CD4-positive, alpha-beta T cell treated with Interleukin-4 for 4 hours (primary cell): ENCODE results near the gene NLGN1.
"Not testable (repeated sequence)": the region's sequence is repeated elsewhere in the genome, so short reads cannot be mapped to it uniquely, and the experiment has no call there.

Source experiments
- DNase-seq: peaks from one replicate; pipeline ENCODE4 v3.0.0-alpha.2; 2020

NLGN1 gene

DNA sequence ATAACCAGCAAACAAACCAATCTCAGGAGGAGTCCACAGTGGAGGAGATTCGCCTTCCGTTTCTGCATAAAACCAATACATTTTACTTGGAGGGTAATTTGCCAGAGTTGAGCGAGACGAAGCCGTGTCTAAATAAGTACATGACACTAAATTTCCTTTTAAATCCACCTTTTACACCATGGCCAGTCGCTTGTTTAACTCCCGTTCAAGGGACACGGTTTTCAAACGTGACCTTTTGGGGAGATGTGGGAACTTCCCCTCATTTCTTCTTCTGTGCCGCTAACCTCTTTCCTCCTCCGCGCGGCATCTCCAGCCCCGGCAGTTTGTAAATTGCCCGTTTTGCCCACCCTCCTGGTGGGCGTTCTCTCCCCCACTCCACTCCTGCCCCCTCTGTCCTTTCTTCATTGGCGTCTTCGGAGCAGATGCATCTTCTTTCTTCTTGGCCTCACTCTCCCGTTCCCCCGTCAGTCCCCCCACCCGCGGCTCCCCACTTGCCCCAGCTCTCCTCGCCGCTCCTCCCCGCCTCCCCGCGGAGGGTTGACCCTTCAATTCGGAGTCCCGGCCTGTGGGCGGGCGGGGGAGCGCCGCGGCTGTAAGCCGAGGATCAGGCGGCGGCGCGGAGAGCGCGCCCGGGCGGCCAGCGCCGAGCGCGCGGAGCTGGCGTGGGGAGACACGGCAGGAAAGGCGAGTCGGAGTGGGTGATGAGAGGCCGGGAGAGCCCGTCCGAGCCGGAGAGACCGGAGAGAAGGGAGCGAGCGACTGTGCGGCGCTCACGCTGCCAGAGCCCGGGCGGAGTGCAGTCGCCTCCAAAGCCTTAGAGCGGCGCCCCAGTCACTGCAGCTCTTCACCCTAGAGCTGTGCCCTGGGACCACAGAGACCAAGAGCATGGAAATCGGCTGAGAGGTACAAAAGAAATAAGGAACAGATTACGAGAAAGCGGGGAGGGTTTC is at the start of gene NLGN1:
Gene NLGN1 (plus strand): TSS at position 584 of the 950 bp plus-strand sequence.
- DNase-seq, result no peak

DNA sequence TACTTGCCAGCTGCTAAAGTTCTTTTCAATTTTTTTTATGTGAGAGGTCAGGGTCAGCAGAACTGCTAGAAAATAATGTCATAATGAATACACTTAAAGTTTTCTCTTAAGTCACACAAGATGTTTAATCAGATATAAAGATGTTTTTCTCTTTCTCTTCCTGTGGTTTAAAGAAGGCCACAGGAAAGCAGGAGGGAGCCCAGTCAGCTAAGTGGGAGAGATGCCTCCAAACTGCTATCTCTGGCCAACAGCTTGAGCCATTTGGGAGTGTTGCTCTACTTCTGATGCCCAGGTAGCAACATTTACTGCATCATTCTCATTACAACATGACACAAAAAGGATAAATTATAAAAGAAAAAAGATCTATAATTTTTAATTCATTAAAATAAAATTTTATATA is 45.7 kb upstream of the NLGN1 start:
- DNase-seq, result no peak

DNA sequence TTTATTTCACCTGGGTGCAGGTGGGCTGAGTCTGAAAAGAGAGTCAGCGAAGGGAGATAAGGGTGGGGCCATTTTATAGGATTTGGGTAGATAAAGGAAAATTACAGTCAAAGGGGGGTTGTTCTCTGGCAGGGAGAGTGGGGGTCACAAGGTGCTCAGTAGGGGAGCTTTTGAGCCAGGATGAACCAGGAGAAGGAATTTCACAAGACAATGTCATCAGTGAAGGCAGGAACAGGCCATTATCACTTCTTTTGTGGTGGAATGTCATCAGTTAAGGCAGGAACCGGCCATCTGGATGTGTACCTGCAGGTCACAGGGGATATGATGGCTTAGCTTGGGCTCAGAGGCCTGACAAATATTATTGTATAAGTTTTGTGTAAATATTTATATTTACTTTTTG is 44.4 kb upstream of the NLGN1 start:
- not testable (repeated sequence) for DNase-seq

DNA sequence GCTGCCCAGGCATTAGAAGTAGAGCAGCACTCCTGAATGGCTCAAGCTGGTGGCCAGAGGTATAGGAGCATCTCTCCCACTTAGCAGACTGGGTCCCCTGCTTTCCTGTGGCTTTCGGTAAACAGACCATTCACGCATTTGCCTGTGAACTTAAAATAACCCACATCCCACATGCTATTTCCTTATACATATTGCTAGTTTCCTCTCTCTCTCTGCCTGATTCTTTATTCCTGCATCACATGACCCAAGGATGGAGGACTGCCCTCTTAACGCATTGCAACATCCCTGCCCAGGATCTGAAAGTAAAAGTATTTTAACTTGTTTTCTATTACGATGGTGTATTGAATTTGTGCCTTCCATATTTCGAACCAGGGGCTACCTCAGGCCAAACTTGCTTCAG is 43.4 kb upstream of the NLGN1 start:
- no peak for DNase-seq

DNA sequence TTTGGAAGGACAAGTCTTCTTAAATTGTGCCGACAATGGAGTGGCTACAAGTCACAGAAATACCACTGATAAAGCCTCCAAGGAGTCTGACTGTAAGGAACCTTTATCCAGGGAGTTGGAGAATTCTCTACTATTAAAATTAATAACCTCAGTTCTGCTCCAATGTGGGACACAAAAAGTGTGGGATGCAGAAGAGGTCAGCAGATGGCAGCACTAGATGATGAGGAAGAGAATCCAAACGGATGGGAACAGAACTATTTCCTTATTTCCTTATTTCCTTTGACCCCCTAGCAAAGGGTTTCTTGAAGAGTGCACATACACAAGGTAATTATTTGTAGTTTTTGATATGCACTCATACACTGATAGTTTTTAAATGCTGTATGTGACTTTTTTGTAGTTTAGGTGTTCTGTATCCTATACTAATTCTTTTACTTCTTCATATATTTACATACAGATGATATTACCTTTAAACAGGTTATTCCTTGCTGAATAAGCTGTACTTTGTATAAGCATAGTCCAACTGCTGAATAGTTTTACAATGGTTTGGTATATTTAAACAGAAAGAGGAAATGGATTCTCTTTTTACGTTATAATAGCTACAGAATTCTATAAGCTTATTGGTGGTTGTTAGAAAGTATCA is 25.6 kb upstream of the NLGN1 start:
- DNase-seq, result no peak

DNA sequence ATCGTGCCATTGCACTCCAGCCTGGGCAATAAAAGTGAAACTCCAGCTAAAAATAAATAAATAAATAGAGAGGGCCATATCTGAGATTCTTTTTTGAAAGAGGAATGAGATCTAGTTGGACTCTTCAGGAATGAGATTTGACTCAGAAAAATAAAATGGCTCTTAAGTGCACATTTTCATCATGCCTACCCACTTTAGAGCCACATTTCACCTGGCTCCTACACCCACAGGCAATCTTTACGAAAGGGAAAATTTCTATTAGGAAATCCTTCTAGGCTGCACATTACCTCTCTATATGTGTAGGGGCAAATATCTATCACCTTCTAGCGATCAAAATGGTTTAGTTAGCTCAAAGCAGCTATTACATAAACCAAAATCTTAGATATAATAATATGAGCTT is 16.9 kb upstream of the NLGN1 start:
- DNase-seq, result no peak

DNA sequence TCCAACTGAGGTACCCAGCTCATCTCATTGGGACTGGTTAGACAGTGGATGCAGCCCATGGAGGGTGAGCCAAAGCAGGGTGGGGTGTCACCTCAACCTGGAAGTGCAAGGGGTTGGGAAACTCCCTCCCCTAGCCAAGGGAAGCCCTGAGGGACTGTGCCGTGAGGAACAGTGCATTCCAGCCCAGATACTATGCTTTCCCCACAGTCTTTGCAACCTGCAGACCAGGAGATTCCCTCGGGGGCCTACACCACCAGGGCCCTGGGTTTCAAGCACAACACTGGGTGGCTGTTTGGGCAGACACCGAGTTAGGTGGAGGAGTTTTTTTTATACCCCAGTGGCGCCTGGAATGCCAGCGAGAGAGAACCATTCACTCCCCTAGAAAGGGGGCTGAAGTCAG is 15.6 kb upstream of the NLGN1 start:
- not testable (repeated sequence) for DNase-seq

DNA sequence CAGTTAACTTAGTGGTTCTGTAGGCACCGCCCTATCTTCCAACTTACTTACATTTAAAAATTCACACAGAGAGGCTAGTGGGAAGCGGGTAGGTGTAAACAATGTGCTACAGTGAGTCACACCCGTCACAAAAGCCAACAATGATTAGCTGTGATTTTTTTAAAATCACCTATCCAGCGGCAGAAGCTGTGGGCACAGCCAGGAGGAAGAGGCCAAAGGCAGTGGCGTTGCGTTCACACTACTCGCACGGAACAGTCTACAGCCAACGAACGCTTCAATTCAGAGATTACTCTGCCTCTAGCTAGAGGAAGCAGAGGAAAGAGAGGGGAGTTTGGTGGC is 2.5 kb upstream of the NLGN1 start:
- DNase-seq, result no peak

DNA sequence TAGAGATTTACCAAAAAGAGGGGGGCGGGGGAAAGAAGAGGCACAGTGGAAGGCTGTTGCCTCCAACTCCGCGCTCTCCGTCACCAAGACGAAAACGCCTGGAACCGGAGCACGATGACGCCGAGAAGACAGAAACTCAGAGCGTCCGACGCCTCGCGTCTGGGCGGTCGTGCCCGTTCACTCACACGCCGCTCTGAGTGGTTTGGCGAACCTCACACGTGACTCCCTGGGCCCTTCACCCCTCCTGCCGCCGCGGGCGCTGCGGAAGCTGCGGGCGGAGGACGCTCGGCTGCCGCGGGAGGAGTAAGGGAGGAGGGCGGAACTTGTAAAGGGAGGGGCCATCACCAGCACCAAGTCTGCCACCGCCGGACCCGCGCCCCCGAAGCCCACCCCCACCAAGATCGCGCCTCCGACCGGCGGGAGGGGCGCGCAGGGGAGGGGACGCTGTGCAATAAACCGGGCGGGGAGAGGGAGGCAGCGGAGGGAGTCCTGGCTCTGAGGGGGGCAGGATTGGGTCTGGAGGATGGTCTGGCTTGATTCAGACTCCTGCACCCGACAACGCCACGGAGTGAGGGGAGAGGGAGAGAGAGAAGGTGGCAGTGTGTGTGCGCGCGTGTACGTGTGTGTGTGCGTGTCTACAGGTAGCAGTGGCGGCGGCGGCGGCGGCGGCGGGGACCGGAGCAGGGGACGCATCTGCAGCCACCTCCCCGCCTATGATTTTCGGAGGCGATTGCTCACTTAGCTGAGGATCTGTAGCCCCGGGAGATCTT is 1.9 kb upstream of the NLGN1 start:
- peak; percentile 3 for DNase-seq

DNA sequence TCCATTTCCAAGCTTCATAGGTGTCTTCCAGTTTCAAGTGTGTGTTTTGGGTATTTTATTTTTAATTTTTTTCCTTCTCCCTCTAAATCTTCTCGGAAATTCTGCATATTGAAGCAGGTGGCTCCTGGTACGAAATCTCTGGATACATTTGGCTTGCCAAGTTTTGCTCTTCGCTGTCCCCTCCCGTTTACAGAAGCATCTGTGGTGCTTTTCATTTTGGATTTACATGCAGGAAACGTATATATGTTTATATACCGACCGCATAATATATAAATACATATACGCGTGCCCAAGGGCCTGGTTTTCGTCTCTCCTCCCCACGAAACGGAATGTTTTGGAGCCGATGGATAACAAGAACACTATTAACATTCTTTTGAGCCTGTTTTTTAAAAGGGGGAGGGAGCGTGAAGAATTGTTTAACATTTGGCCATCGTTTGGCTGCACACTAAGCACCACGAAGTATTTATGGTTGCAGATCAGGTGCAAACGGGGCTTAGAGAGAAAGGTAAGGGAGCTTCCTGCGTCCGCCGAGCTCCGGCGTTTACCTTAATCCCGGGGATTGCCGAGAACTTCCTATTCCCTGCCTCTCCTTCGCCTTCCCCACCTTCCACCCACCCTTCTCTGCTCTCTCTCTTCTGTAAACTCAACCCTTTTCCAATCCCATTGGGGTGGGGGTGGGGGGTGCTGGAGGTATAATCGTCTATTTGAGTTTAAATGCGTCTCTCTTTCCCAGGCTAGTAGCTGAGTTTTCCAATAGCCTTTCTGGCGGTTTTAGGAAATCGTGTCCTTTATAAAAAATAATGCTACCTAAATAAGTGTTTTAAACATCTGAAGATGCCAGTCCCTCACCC is 1.1 kb upstream of the NLGN1 start:
- DNase-seq, result no peak

DNA sequence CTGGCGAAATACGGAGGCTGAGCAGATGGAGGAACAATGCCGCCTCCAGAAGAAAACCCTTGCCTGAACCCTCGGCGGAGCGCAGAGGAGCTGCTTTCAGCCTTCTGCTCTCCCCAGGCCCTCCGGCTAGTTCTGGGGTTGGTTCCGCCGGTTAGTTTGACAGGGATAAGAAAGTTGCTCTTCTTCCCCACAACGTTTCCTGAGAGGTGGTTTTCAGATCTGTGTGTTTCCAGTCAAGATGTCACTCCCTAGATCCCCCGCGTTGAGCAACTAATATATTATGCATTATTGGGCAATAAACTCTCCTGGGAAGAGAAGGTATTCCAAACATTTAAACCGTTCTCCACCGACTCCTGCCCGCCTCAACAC is 551 bp downstream of the NLGN1 start:
- DNase-seq, result no peak

DNA sequence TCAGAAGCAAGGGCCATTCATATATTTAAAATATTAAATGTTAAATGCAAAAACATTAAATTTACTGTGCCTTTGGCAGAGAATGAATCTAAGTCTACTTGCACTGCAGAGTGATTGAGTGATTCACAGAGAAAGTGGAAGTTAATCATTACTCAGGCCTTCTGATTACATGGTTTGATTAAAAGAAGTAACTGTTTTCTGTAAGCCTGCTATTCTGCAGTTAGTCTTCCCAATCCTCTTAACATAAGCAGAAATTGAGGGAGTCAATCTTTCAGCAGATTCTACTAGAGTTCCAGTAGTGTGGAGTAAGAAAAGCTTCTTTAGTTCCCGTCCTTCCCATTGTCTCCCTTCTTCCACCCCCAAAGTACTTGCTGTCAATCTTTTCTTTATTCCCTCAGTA is 1.5 kb downstream of the NLGN1 start:
- DNase-seq, result no peak

DNA sequence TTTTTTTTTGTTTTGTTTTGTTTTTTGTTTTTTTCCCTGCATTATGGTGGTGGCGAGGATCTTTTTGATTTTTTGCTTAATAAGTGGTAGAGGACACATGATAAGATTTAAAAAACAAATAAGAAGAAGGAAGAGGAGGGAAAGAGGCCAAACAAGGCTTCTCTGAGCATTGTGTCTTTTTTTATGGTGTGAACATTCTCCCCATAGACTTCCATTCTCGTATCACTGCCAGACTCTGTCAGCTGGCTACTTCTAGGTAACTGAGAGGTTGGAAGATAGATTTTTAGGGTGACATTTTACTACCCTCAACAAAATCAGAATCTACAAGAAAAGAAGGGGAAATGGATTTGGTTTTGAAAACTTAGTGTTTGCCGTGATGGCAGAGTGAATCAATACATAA is 3.8 kb downstream of the NLGN1 start:
- no peak for DNase-seq

DNA sequence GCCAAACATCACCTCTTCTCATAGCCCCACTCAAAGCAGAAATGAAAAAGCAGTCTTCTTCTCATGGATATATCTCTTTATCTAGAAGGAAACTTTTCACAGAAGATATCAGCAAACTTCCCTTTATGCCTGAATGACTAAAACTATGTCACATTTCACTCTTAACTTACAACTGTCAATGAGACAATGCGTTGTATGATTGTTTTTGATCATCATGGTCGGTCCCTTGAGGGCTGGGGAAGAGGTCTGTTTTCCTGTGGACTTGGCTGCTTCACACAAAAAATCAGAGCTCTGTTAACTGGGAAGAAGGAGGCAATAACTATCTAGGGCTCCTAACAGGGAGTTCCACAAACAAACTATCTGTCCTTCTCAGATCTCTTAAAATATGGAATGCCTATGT is 5.1 kb downstream of the NLGN1 start:
- DNase-seq, result no peak

DNA sequence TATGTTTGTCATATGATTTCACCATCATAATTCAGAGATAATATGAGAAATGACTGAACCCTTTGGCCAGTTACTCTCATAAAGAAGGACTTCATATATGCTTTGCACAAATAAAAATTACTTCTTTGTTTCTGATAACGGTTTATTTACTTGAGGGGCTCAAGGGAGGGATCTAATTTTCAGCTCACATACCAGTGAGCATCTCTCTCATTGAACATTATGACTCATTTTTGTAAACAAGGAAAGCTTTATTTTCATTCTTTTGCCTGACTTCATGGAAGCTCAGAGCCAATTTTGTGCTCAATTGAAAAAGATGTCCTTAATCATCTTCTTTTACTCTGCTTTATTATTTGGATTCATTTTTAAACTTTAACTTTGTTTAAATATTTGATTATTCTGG is 5.8 kb downstream of the NLGN1 start:
- DNase-seq, result no peak

DNA sequence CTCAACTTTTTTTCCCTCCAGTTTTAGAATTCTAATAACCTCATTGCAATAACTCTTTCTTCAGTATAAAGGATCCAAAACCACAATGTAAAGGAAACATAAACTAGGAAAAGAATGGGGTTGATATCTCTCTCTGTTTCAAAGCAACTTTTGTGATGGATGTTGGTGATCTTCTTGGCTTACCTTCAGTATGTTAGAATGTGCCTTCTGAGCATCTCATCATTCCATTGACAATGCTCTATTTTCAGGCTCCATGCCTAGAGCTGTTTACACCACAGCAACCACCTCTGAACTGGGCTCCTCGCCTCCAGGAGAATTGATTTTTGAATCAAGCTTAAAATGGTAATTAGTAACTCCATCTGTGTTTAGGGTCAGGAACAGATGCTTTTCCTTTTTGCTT is 6.6 kb downstream of the NLGN1 start:
- DNase-seq, result no peak

DNA sequence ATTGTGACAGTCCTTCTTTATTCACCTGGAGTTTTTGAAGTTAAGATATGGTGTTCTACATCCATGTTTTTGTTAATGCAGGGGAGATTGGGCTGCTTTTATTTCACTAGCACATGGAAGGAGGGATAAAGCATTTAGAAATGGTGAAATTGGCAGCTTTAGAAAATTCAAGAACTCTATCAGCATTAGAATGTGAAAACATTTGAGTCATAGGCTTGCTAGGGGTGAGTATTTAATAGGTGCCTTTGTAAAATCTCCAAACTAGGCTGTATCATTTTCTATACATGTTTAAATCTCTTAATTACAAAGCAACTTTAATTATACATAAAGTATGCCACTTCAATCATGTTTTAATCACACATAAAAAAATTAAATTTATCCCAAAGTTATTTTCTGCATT is 12.9 kb downstream of the NLGN1 start:
- DNase-seq, result no peak

DNA sequence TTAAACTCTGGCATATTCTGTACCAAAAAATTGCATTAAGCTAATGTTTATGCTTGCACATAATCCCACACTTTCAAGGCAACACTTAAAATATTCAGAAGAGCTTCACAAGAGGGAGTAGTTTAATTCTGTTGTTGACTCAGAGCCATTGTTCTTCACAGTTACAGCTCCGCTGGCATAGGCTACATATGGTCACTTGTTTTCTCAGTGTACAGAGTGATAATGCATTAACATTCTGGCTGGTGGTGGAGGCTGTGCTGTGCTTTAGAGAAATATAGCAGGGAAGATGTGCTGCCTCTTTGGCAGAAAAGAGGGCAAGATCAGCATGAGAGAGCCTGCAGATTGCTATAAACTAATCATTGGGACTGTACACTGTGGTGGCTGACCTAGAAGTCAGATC is 13.3 kb downstream of the NLGN1 start:
- no peak for DNase-seq

DNA sequence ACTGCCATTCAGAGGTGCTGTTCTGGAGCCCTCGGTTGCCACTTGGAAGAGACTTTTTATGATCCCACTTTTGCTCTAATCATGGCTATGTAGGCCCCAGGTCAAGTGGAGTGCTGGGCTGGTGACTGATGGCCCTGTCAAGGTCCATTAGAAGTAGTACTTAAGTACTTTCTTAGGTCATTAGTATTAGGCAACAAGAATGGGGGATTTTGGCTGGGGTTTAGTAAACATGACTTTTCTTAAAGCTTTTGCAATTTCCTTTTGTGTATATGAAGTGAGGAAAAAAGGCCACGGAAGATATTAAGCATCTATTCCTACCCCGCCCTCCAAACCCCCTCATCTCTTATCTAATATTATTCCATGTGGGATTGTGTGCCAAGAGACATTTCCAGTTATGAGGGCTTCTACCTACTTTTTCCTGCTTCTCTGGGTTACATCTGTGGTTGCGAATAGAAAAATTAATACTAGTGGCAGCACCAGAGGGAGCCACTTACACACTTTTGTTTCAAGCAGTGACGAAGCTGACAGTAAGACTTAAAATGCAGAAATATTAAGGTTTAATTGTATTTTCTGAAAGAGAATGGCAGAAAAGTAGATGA is 13.9 kb downstream of the NLGN1 start:
- DNase-seq, result no peak

DNA sequence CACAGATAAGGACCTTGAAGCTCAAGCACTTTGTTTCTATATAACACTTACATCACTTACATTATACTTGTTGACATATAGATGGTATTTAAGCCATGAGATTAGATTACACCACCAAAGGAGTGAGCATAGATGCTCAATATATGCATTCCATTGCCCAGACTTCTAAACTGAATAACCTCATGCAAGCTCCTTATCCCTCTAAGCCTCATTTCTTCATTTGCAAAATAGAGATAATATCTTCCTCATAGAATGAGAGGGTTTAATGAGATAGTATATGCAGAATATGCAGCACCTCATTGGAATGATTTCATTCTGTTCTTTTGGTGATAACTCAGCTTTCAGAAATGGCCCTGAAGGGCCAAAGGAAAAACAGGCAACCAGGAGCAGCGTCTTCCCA is 18.5 kb downstream of the NLGN1 start:
- DNase-seq, result no peak

DNA sequence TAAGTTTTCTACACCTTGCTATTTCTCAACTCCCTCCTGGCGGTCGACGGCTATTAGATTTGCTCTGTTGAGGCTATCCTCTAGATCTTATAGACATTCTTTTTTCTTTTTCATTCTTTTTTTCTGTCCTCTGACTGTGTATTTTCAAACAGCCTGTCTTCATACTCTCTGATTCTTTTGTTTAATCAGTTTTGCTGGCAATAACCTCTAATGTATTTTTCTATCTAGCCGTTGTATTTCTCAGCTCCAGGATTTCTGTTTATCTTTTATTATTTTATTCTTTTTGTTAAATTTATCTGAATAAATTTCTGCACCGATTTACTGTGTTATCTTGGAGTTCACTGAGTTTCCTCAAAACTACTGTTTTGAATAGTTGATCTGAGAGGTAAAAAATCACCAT is 31.5 kb downstream of the NLGN1 start:
- no peak for DNase-seq

DNA sequence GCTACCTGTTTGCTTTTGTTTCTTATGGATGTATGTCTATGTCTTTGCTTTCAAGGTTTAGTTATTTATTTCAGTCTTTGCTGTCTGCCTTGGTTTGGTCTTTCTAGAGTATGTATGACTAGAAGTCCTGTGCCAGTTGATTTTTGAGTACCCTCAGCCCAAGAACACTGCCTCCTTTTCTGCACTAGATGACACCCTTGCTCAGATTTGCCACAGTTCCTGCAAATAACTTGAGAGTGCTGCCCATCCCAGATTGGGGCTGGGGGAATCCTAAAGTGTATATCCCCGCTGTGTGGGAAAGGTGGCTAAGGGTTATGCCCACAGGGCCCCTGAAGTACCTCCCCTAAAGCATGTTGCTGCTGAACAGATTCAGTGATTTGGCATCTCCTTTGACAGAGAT is 32.0 kb downstream of the NLGN1 start:
- no peak for DNase-seq

DNA sequence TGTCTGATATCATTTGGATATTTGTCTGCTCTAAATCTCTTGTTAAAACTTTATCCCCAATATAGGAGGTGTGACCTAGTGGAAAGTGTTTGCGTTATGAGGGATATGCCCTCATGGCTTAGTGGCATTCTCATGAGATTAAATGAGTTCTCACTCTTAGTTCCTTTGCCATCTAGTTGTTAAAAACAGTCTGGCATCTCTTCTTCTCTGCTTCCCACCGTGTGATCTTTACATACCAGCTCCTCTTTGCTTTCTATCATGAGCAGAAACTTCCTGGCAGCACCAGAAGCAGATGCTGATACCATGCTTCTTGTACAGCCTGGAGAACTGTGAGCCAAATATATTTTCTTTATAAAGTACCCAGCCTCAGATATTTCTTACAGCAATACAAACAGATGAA is 33.0 kb downstream of the NLGN1 start:
- no peak for DNase-seq
